Neural progenitor cell (in vitro differentiated cells): ENCODE data around the gene POM121L2.

Experiments used
- EZH2 ChIP-seq: fragments of 200-600 bp; sonication (generic); IDR thresholded peaks from 2 replicates; pipeline ENCODE4 v1.6.1; 2017; ENCODE audit warnings: antibody characterized with exemption, mild to moderate bottlenecking, moderate library complexity
- EZH2phosphoT487 ChIP-seq: fragments of 200-600 bp; sonication (generic); IDR thresholded peaks from 2 replicates; pipeline ENCODE4 v1.6.1; 2017; ENCODE audit warnings: antibody characterized with exemption
- TF ChIP-seq, protein P1 (sequence below): fragments of 200-600 bp; sonication (generic); IDR thresholded peaks from 2 replicates; pipeline ENCODE4 v1.5.1; 2017; ENCODE audit warnings: antibody characterized with exemption, mild to moderate bottlenecking

DNA sequence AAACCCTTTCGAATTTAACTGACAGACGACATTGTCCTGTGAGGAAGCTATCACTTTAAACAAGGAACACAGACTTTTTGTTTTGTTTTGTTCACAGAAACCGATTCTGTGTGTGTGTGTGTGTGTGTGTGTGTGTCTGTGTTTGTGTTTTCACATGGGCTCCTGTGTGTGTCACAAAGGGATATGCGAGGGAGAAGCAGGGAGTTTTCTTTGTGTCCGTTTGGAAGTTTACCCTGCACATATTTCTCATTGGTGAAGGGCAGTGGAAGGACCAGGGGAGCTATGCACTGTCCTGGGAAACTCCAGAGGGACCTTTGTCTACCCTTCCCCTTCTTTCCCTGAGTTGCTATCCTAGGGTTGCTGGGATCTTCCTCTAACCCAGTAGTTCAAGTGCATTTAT lies 17.7 kb downstream of the POM121L2 start:
- TF ChIP-seq EZH2 (no peak), EZH2phosphoT487 (no peak)
- TF ChIP-seq, protein P1, sequence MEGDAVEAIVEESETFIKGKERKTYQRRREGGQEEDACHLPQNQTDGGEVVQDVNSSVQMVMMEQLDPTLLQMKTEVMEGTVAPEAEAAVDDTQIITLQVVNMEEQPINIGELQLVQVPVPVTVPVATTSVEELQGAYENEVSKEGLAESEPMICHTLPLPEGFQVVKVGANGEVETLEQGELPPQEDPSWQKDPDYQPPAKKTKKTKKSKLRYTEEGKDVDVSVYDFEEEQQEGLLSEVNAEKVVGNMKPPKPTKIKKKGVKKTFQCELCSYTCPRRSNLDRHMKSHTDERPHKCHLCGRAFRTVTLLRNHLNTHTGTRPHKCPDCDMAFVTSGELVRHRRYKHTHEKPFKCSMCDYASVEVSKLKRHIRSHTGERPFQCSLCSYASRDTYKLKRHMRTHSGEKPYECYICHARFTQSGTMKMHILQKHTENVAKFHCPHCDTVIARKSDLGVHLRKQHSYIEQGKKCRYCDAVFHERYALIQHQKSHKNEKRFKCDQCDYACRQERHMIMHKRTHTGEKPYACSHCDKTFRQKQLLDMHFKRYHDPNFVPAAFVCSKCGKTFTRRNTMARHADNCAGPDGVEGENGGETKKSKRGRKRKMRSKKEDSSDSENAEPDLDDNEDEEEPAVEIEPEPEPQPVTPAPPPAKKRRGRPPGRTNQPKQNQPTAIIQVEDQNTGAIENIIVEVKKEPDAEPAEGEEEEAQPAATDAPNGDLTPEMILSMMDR: no peak
